Left ventricle myocardium inferior (tissue), 1 donor: ENCODE data around the gene ANK2. TPM values are rescaled to one million over a fixed set of nuclear protein-coding genes. Genes with fewer than 3 reads are reported as not detected.

Experiments used
- DNase-seq: peaks from one replicate; pipeline ENCODE4 v3.0.0-alpha.2; 2020
- H3K27ac ChIP-seq: fragments of 200-600 bp; replicated peaks from 2 replicates; pipeline ENCODE4 v1.8.0; 2021
- H3K27me3 ChIP-seq: fragments of 200-600 bp; 2 replicates; pipeline ENCODE4 v1.8.0; 2021; ENCODE audit warnings: low read depth
- H3K36me3 ChIP-seq: fragments of 200-600 bp; 2 replicates; pipeline ENCODE4 v1.8.0; 2021
- H3K4me1 ChIP-seq: fragments of 200-600 bp; 2 replicates; pipeline ENCODE4 v1.8.0; 2021
- H3K4me3 ChIP-seq: fragments of 200-600 bp; 2 replicates; pipeline ENCODE4 v1.8.0; 2021; ENCODE audit warnings: mild to moderate bottlenecking, moderate library complexity
- H3K9me3 ChIP-seq: fragments of 200-600 bp; replicated peaks from 2 replicates; pipeline ENCODE4 v1.8.0; 2021
- intact Hi-C: fragments of 100-400 bp; cut with micrococcal nuclease; formaldehyde crosslinking; loops from one replicate; pipeline ENCODE4 v1.11.0; 2022
- total RNA-seq: library from RNA; stranded (reverse); fragmentation: NEBNext Ultra II Directional; extraction: Animal tissue kit (Norgen Biotek cat#: 25700); gene quantifications from one replicate; pipeline ENCODE4 v1.2.1, GENCODE V29; 2021
- TF ChIP-seq, protein P1 (sequence below): fragments of 200-600 bp; IDR thresholded peaks from 2 replicates; pipeline ENCODE4 v1.8.0; 2021; ENCODE audit warnings: antibody characterized with exemption, mild to moderate bottlenecking, borderline replicate concordance
- donor health status: DM: no; HTN: yes; CAD: no; lungs with severe emphysema.

ANK2 gene
- total RNA-seq, 1 donor from 2014 or later, result 267 TPM

DNA sequence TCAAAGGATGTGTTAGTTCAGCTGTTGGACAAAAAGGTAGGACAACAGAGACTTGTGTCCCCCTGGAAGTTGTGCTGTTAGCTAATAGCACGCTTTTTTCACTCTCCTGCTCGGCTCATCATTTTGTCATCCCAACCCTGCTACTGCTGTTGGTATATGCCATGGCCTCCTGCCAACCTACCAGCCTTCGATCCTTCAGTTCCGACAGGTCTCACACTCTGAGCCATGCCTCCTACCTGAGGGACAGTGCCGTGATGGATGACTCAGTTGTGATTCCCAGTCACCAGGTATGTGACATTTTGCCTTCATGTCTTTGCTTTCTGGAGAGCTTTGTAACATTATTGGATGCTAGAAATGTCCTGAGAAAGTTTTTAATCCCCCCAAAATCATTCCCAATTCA, 268.1 kb downstream of the ANK2 start:
- Histone ChIP-seq H3K4me1 (peaks cover 3% of the 10 kb centered on the region), H3K9me3 (no peaks in the 10 kb centered on the region), H3K27me3 (no peaks in the 10 kb centered on the region), H3K36me3 (peaks cover 13% of the 10 kb centered on the region), H3K27ac (no peak overlapping the region), H3K4me3 (no peak overlapping the region)
- DNase-seq, result no peak
- TF ChIP-seq, protein P1, sequence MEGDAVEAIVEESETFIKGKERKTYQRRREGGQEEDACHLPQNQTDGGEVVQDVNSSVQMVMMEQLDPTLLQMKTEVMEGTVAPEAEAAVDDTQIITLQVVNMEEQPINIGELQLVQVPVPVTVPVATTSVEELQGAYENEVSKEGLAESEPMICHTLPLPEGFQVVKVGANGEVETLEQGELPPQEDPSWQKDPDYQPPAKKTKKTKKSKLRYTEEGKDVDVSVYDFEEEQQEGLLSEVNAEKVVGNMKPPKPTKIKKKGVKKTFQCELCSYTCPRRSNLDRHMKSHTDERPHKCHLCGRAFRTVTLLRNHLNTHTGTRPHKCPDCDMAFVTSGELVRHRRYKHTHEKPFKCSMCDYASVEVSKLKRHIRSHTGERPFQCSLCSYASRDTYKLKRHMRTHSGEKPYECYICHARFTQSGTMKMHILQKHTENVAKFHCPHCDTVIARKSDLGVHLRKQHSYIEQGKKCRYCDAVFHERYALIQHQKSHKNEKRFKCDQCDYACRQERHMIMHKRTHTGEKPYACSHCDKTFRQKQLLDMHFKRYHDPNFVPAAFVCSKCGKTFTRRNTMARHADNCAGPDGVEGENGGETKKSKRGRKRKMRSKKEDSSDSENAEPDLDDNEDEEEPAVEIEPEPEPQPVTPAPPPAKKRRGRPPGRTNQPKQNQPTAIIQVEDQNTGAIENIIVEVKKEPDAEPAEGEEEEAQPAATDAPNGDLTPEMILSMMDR, result no peak
- intact Hi-C loops, result no loop called here

DNA sequence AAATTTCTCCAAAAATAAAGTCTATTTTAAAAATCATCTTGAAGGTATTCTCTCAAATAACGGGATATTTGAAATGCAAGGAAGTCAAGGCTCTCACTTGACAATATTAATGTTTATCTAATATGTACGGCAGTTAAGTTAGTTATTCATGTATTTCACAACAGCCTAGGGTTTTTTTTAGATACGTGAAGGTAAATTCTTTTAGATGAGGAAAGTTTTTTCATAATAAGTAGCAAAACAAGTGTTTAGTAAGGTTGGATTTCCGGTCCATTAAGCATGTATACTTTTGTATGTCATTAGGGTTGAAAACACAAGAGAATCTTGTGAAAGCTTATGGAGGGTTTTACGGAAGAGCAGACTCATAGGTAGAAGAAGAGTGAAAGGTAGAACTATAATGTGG, 273.3 kb downstream of the ANK2 start:
- intact Hi-C loops, result no loop called here

DNA sequence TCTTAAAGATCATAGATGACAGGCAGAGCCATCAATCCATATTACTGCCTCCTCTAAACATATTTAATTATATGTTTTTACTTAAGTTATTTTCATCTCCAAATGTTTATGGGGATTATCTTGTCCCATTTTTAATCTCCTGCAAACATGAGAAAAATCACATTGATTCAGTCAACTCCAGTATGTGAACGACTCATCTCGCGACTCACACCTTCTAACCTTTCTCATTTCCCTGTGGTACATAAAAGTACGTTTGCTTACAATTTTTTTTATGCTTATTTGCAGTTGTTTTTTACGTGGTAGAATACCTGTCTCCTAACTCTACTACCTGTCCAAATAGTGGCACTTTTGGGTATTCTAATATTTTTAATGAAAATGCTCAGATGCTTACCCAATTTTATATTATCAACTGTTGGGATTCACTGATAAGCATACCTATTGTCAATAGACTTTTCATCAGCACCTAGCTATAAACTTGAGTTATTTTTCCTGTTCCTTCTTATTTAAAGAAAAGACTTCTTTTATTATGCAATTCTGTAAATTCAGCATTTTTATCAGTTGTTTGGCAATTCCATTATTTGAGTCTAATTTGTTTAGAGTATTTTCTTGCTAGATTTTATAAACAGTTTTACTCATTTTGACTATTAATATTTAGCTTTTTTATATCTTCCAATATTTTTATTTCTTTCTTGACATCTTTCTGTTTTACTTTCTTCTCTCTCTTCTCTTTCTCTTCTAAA, 276.6 kb downstream of the ANK2 start:
- Histone ChIP-seq H3K9me3 (no peaks in the 10 kb centered on the region), H3K27ac (no peak overlapping the region), H3K4me1 (peaks cover 15% of the 10 kb centered on the region), H3K27me3 (no peaks in the 10 kb centered on the region), H3K4me3 (no peak overlapping the region), H3K36me3 (peaks cover 4% of the 10 kb centered on the region)
- TF ChIP-seq, protein P1, result no peak
- intact Hi-C loops, result no loop called here
- DNase-seq, result no peak

More for the DNA sequence above, 273.3 kb downstream of the ANK2 start:
- TF ChIP-seq, protein P1, result no peak
- H3K27me3 ChIP-seq, result no peaks in the 10 kb centered on the region
- H3K4me1 ChIP-seq, result peaks cover 14% of the 10 kb centered on the region
- H3K9me3 ChIP-seq, result no peaks in the 10 kb centered on the region
- DNase-seq, result no peak
- H3K36me3 ChIP-seq, result peaks cover 11% of the 10 kb centered on the region
- H3K4me3 ChIP-seq, result no peak overlapping the region
- H3K27ac ChIP-seq, result no peak overlapping the region

DNA sequence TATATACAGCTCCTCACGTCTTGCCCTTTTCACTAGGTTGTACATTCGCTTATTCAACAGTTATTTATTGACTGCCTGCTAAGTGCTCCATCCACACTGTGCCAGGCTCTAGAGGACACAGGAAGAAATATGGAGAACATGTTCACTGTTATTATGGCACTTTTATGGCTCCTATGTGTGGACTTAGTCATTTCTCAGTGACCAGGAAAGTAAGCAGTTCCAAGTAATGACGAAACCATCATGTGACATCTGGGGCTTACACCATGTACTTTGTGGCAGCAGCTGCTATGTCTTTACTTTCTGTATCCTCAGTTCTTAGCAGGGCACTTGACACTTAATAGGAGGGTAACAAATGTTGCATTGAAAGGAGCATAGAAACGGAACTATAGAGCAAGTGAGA, 278.0 kb downstream of the ANK2 start:
- no peak overlapping the region for H3K27ac ChIP-seq
- H3K36me3 ChIP-seq, result peaks cover 7% of the 10 kb centered on the region
- H3K27me3 ChIP-seq, result no peaks in the 10 kb centered on the region
- H3K9me3 ChIP-seq, result no peaks in the 10 kb centered on the region
- no peak overlapping the region for H3K4me3 ChIP-seq
- intact Hi-C loops, result no loop called here
- TF ChIP-seq, protein P1, result no peak
- DNase-seq, result no peak
- peaks cover 15% of the 10 kb centered on the region for H3K4me1 ChIP-seq

DNA sequence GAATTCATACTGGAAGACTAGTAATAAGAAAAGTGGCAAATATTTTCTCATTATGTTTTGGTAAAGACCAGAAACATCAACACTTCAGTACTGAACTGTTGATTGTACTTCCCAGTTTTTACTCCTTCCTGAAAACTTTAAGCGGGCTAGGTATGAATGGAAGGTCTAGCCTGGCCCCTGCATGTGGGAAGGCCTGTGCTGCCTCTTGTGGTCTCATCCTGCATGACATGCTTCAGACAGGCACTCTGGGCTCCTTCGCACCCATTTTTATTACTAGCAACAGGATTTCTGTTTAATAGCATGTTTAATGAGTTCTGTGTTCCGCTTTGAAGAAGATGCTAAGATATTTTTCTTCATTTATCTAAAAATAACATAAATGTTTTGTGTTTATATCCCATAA, 279.1 kb downstream of the ANK2 start:
- H3K36me3 ChIP-seq, result peaks cover 7% of the 10 kb centered on the region
- intact Hi-C loops, result no loop called here
- peaks cover 15% of the 10 kb centered on the region for H3K4me1 ChIP-seq
- H3K9me3 ChIP-seq, result no peaks in the 10 kb centered on the region
- DNase-seq, result no peak
- TF ChIP-seq, protein P1, result peak; percentile 59
- H3K27ac ChIP-seq, result no peak overlapping the region
- no peak overlapping the region for H3K4me3 ChIP-seq
- no peaks in the 10 kb centered on the region for H3K27me3 ChIP-seq
